Activated T-helper 1 cell treated with anti-CD3 and anti-CD28 coated beads, Interleukin-12 subunit alpha, Interleukin-12 subunit beta, Interleukin-2, Interleukin-4 antibody, amounts not matched to agents 30 ng/mL and 10 ng/mL and 1 ng/mL, durations not matched to agents 14 hours and 24 hours and 36 hours (primary cell): ENCODE measurements around the gene VSTM5. TPM values are rescaled to one million over a fixed set of nuclear protein-coding genes. Genes with fewer than 3 reads are reported as not detected.

Experiments used
- DNase-seq: peaks from one replicate; pipeline ENCODE4 v3.0.0; 2021; ENCODE audit warnings: low spot score
- H3K27ac Mint-ChIP-seq: one replicate; pipeline ENCODE4 v1.8.0; 2021; ENCODE audit warnings: mild to moderate bottlenecking, mixed read lengths
- H3K27me3 Mint-ChIP-seq: one replicate; pipeline ENCODE4 v1.8.0; 2022; ENCODE audit warnings: mild to moderate bottlenecking, moderate library complexity, mixed read lengths; ENCODE audit not compliant: insufficient read depth
- H3K36me3 Mint-ChIP-seq: one replicate; pipeline ENCODE4 v1.8.0; 2021; ENCODE audit warnings: low read depth, mixed read lengths
- H3K4me1 Mint-ChIP-seq: one replicate; pipeline ENCODE4 v1.8.0; 2021; ENCODE audit warnings: low read depth, mixed read lengths
- H3K4me3 Mint-ChIP-seq: one replicate; pipeline ENCODE4 v1.8.0; 2021; ENCODE audit warnings: mild to moderate bottlenecking, moderate library complexity, mixed read lengths
- H3K9me3 Mint-ChIP-seq: one replicate; pipeline ENCODE4 v1.8.0; 2021; ENCODE audit warnings: mixed read lengths
- intact Hi-C: fragments of 100-400 bp; cut with micrococcal nuclease; formaldehyde crosslinking; loops from one replicate; pipeline ENCODE4 v1.15.1; 2024
- total RNA-seq: library from RNA; stranded (reverse); gene quantifications from 2 replicates; pipeline ENCODE4 v1.2.3, GENCODE V29; 2022

The VSTM5 gene
- total RNA-seq, 1 donor from 2014 or later, result not detected

- no peak overlapping the region for H3K27ac Mint-ChIP-seq
- no peak for DNase-seq
- H3K36me3 Mint-ChIP-seq, result no peaks in the 10 kb centered on the region
- intact Hi-C loops, result no loop called here
- peaks cover 4% of the 10 kb centered on the region for H3K27me3 Mint-ChIP-seq
- no peaks in the 10 kb centered on the region for H3K9me3 Mint-ChIP-seq
- no peak overlapping the region for H3K4me3 Mint-ChIP-seq
- H3K4me1 Mint-ChIP-seq, result no peaks in the 10 kb centered on the region
These were observed 11.5 kb downstream of the VSTM5 start for GRCh38 chr11:93838967-93839366.

DNA sequence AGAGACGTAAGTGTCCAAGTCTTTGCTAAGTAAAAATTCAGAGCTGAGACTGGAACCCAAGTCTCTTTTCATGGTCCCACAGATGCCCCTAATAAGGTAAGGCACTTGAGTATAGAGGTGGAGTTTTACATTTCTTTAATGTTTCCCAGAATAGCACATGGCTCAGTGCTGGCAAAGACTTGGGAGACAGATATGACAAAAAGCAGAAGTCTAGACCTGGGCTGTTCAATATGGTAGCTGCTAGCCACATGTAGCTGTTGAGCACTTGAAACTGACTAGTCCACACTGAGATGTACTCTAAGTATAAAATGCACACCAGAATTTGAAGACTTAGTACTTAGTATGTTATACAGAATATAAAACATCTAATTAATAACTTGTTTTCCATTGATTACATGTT, 17.6 kb downstream of the VSTM5 start:
- Mint-ChIP-seq H3K4me3 (no peak overlapping the region), H3K9me3 (no peaks in the 10 kb centered on the region), H3K27me3 (peaks cover 3% of the 10 kb centered on the region), H3K4me1 (no peaks in the 10 kb centered on the region), H3K27ac (no peak overlapping the region), H3K36me3 (no peaks in the 10 kb centered on the region)
- no peak for DNase-seq
- intact Hi-C loops, result no loop called here

DNA sequence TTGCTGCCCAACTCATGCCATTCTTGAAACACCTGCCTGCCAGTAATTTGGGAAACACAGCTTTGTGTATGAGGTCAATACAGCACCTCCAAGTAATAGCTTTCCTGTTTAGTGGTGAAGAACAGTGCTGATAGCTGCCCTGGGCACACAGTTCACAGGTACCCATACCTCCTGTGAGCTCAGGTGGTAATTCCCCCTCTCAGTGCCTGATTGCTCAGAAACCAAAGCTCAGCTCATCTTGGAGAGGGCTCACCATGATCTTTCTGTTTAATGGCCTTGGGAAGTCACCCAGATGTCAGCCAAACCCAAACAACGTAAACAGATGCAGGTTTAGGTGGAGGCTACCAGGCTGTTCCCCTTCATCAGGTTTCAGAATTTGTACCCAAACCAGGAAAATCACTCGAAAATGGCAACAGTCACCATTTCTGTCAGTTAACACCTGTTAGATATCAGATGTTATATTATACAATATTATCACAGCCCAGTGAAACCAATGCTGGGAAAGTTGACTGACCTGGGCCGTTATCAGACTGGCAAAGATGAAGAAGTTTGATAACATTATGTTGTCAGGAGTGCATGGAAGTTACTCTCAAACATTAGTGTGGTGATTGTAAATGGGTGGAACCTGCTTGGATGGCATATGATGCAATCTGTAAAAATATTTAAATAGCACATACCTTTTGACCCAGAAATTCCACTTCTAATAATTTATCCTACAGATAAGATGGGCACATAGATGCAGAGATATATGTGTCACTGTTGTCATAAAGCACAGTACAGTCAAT, 18.9 kb downstream of the VSTM5 start:
- no peak for DNase-seq
- H3K27ac Mint-ChIP-seq, result no peak overlapping the region
- peaks cover 3% of the 10 kb centered on the region for H3K27me3 Mint-ChIP-seq
- no peaks in the 10 kb centered on the region for H3K4me1 Mint-ChIP-seq
- no peak overlapping the region for H3K4me3 Mint-ChIP-seq
- H3K36me3 Mint-ChIP-seq, result no peaks in the 10 kb centered on the region
- H3K9me3 Mint-ChIP-seq, result no peaks in the 10 kb centered on the region
- intact Hi-C loops, result no loop called here

GRCh38 chr11:93829598-93829997, 20.8 kb downstream of the VSTM5 start:
- Mint-ChIP-seq H3K4me3 (no peak overlapping the region), H3K9me3 (no peaks in the 10 kb centered on the region), H3K4me1 (no peaks in the 10 kb centered on the region), H3K27ac (no peak overlapping the region), H3K27me3 (peaks cover 3% of the 10 kb centered on the region), H3K36me3 (no peaks in the 10 kb centered on the region)
- DNase-seq, result no peak
- intact Hi-C loops, result no loop called here

DNA sequence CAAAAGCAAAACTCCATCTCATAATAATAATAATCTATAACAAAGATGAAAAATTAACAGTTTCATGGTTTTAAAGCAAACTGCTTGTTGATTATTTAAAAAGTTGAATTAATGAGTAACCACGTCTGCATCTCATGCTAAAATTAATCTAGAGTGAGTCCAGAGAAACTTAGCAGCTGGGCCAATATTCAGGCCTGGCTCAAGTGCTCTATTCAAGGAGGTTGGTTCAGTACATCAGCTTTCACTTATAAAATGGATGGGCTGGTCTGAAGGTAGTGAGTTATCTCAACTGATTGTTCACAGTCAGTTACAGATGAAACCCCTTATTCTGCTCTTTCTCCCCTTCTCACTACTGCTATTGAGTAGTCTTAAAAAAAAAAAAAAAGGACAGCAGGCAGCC, 23.1 kb downstream of the VSTM5 start:
- no peak overlapping the region for H3K27ac Mint-ChIP-seq
- no peaks in the 10 kb centered on the region for H3K36me3 Mint-ChIP-seq
- intact Hi-C loops, result no loop called here
- peaks cover 3% of the 10 kb centered on the region for H3K27me3 Mint-ChIP-seq
- no peak for DNase-seq
- H3K4me1 Mint-ChIP-seq, result no peaks in the 10 kb centered on the region
- H3K4me3 Mint-ChIP-seq, result no peak overlapping the region
- no peaks in the 10 kb centered on the region for H3K9me3 Mint-ChIP-seq

DNA sequence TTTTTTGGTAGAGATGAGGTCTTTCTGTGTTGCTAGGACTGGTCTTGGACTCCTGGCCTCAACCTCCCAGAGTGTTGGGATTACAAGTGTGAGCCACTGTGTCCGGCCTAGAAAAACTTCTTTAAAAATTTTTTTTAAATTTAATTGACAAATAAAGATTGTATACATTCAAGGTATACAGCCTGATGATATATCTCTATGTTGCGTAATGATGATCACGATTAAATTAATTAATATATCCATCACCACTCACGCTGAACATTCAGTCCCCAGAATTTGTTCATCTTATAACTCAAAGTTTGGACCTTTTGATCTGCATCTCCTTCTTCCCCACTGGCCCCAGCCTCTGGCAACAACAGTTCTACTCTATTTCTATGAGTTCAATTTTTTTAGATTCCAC, 27.2 kb downstream of the VSTM5 start:
- no peak overlapping the region for H3K4me3 Mint-ChIP-seq
- no peaks in the 10 kb centered on the region for H3K4me1 Mint-ChIP-seq
- no peaks in the 10 kb centered on the region for H3K9me3 Mint-ChIP-seq
- DNase-seq, result no peak
- peaks cover 2% of the 10 kb centered on the region for H3K27me3 Mint-ChIP-seq
- no peak overlapping the region for H3K27ac Mint-ChIP-seq
- no peaks in the 10 kb centered on the region for H3K36me3 Mint-ChIP-seq
- intact Hi-C loops, result no loop called here

- no peak for DNase-seq
- Mint-ChIP-seq H3K4me1 (no peaks in the 10 kb centered on the region), H3K27ac (no peak overlapping the region), H3K4me3 (no peak overlapping the region), H3K36me3 (peaks cover 2% of the 10 kb centered on the region), H3K27me3 (no peaks in the 10 kb centered on the region), H3K9me3 (no peaks in the 10 kb centered on the region)
- intact Hi-C loops, result no loop called here
These were observed 28.1 kb downstream of the VSTM5 start for GRCh38 chr11:93822359-93822758.

GRCh38 chr11:93821617-93822016, 28.8 kb downstream of the VSTM5 start:
- H3K27me3 Mint-ChIP-seq, result no peaks in the 10 kb centered on the region
- DNase-seq, result no peak
- peaks cover 2% of the 10 kb centered on the region for H3K36me3 Mint-ChIP-seq
- H3K4me3 Mint-ChIP-seq, result no peak overlapping the region
- H3K27ac Mint-ChIP-seq, result no peak overlapping the region
- intact Hi-C loops, result no loop called here
- no peaks in the 10 kb centered on the region for H3K9me3 Mint-ChIP-seq
- H3K4me1 Mint-ChIP-seq, result no peaks in the 10 kb centered on the region

- intact Hi-C loops, result no loop called here
- Mint-ChIP-seq H3K36me3 (peaks cover 5% of the 10 kb centered on the region), H3K27me3 (no peaks in the 10 kb centered on the region), H3K27ac (no peak overlapping the region), H3K4me3 (no peak overlapping the region), H3K4me1 (no peaks in the 10 kb centered on the region), H3K9me3 (no peaks in the 10 kb centered on the region)
- no peak for DNase-seq
These were observed 29.6 kb downstream of the VSTM5 start for GRCh38 chr11:93820847-93821246.

DNA sequence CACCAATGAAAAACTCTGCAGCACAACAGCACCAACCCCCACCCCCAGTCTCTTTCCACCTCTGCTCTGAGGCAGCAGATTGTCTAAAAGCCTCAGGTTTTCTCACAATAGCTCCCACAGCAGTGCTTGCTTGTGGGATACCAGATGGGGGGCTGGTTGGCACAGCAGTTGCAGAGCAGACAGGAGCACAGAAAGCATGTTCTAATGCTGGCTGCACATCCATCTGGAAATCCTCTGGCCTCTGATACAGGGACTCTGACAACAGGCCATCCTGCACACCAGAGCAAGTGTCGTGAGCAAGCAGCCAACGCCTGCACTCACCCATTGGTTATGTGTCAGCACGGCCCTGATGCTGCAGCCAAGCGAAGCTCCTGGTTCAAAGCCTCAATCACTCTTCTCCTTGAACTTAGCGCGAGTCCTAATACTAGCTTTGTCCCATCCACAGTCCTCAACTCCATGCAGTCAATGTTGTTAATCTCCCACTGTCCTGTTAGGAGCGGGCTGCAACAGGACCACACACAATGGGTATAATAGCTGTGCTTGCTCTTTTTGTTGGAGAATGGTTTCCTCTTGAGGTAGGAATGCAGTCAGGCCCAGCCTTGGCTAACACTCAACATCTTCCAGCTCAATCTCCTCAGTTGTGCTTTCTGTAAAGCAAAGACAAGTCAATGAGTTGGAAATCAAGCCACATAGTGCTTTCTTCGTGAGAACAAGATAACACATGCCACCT, 30.3 kb downstream of the VSTM5 start:
- Mint-ChIP-seq H3K27me3 (no peaks in the 10 kb centered on the region), H3K4me1 (no peaks in the 10 kb centered on the region), H3K9me3 (no peaks in the 10 kb centered on the region), H3K36me3 (peaks cover 8% of the 10 kb centered on the region), H3K27ac (no peak overlapping the region), H3K4me3 (no peak overlapping the region)
- intact Hi-C loops, result no loop called here
- DNase-seq, result no peak

DNA sequence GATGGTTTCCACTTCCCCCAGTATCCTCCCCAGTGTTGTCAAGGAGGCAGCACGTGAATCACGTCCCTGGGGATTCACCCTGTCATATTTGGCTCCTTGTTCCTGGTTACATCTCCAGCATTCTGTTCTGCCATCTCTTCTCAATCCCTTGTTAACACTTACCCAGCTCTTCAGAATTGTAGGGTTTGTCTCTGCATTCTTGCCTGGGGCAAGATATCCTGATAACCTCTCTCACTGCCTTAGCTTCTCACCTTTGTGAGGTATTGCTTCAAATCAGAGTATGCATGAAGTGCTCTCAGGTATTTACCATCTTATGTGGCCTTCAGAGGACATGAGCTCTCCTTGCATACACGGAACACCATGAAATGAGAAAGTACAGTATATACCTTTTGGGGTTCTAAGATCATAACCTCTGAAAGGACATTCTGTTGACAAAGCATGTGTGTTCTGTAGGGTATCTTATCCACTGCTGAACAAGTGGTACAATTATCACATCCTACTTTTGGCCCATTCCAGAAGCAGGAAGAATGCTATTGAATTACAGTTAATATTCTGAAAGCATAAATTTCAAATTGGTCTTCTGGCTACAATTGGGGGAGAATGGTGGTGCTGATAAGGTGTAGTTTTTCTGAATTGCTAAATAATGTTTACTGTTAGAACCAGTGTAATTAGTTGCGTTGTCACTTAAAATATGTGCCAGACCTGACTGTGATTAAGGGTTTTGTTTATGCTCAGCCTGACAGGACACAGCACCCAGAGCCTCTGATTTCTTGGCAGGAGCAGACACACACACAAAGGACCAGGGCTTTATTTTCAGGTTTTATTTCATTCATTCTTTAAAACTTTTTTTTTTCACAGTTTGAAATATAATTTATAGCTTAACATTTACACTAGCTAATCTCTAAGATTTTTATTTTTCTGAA, 32.7 kb downstream of the VSTM5 start:
- H3K36me3 Mint-ChIP-seq, result peaks cover 25% of the 10 kb centered on the region
- no peaks in the 10 kb centered on the region for H3K4me1 Mint-ChIP-seq
- H3K27ac Mint-ChIP-seq, result no peak overlapping the region
- intact Hi-C loops, result no loop called here
- H3K27me3 Mint-ChIP-seq, result no peaks in the 10 kb centered on the region
- H3K9me3 Mint-ChIP-seq, result no peaks in the 10 kb centered on the region
- no peak overlapping the region for H3K4me3 Mint-ChIP-seq
- no peak for DNase-seq

- Mint-ChIP-seq H3K27me3 (no peaks in the 10 kb centered on the region), H3K9me3 (no peaks in the 10 kb centered on the region), H3K27ac (no peak overlapping the region), H3K4me1 (no peaks in the 10 kb centered on the region), H3K4me3 (no peak overlapping the region), H3K36me3 (peaks cover 34% of the 10 kb centered on the region)
- DNase-seq, result no peak
- intact Hi-C loops, result no loop called here
These were observed 35.3 kb downstream of the VSTM5 start for GRCh38 chr11:93814966-93815633.
